Left ventricle myocardium inferior (tissue), 1 donor: ENCODE results near the gene PMM2. TPM values are rescaled to one million over a fixed set of nuclear protein-coding genes. Genes with fewer than 3 reads are reported as not detected.

Experiments used
- DNase-seq: peaks from one replicate; pipeline ENCODE4 v3.0.0-alpha.2; 2020
- H3K27ac ChIP-seq: fragments of 200-600 bp; replicated peaks from 2 replicates; pipeline ENCODE4 v1.8.0; 2021
- H3K27me3 ChIP-seq: fragments of 200-600 bp; 2 replicates; pipeline ENCODE4 v1.8.0; 2021; ENCODE audit warnings: low read depth
- H3K36me3 ChIP-seq: fragments of 200-600 bp; 2 replicates; pipeline ENCODE4 v1.8.0; 2021
- H3K4me1 ChIP-seq: fragments of 200-600 bp; 2 replicates; pipeline ENCODE4 v1.8.0; 2021
- H3K4me3 ChIP-seq: fragments of 200-600 bp; 2 replicates; pipeline ENCODE4 v1.8.0; 2021; ENCODE audit warnings: mild to moderate bottlenecking, moderate library complexity
- H3K9me3 ChIP-seq: fragments of 200-600 bp; replicated peaks from 2 replicates; pipeline ENCODE4 v1.8.0; 2021
- intact Hi-C: fragments of 100-400 bp; cut with micrococcal nuclease; formaldehyde crosslinking; loops from one replicate; pipeline ENCODE4 v1.11.0; 2022
- total RNA-seq: library from RNA; stranded (reverse); fragmentation: NEBNext Ultra II Directional; extraction: Animal tissue kit (Norgen Biotek cat#: 25700); gene quantifications from one replicate; pipeline ENCODE4 v1.2.1, GENCODE V29; 2021
- TF ChIP-seq, protein P1 (sequence below): fragments of 200-600 bp; IDR thresholded peaks from 2 replicates; pipeline ENCODE4 v1.8.0; 2021; ENCODE audit warnings: antibody characterized with exemption, mild to moderate bottlenecking, borderline replicate concordance
- donor health status: DM: no; HTN: yes; CAD: no; lungs with severe emphysema.

Gene PMM2
- total RNA-seq, 1 donor from 2014 or later: 13.7 TPM

DNA sequence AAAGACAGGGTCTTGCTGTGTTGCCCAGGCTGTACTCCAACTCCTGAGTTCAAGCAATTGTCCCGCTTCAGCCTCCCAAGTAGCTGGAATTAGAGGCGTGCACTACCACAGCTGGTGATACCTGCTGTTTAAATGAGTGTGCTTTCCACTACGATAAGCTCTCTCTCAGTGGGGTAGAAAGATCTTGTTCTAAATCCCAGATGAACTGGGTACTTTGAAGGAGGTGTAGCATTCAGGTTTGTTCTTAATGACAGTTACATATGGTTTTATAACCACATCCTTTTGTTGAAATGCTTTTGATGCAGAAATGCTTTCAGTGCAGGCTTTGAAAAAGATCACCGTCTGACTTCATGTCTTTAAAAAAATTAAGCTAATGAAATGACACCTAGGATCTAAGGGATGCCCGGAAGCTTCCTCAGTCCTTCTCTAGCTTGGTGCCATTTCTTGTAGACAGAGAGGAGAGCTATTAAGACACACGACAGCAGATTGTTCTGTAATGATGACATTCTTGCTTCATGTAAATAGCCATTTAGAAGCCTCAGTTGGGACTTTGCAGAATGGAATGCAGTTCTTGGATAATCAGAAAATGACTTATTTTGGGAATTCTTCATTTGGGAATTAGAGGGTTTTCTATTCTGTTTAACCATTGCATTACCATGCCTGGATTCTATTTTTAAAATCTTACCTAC, 19.5 kb downstream of the PMM2 start:
- peaks cover 78% of the 10 kb centered on the region for H3K36me3 ChIP-seq
- DNase-seq: no peak
- H3K9me3 ChIP-seq: no peaks in the 10 kb centered on the region
- H3K4me1 ChIP-seq: peaks cover 16% of the 10 kb centered on the region
- no peak overlapping the region for H3K4me3 ChIP-seq
- H3K27me3 ChIP-seq: no peaks in the 10 kb centered on the region
- H3K27ac ChIP-seq: no peak overlapping the region
- intact Hi-C loops: no loop called here
- TF ChIP-seq, protein P1, sequence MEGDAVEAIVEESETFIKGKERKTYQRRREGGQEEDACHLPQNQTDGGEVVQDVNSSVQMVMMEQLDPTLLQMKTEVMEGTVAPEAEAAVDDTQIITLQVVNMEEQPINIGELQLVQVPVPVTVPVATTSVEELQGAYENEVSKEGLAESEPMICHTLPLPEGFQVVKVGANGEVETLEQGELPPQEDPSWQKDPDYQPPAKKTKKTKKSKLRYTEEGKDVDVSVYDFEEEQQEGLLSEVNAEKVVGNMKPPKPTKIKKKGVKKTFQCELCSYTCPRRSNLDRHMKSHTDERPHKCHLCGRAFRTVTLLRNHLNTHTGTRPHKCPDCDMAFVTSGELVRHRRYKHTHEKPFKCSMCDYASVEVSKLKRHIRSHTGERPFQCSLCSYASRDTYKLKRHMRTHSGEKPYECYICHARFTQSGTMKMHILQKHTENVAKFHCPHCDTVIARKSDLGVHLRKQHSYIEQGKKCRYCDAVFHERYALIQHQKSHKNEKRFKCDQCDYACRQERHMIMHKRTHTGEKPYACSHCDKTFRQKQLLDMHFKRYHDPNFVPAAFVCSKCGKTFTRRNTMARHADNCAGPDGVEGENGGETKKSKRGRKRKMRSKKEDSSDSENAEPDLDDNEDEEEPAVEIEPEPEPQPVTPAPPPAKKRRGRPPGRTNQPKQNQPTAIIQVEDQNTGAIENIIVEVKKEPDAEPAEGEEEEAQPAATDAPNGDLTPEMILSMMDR: no peak

DNA sequence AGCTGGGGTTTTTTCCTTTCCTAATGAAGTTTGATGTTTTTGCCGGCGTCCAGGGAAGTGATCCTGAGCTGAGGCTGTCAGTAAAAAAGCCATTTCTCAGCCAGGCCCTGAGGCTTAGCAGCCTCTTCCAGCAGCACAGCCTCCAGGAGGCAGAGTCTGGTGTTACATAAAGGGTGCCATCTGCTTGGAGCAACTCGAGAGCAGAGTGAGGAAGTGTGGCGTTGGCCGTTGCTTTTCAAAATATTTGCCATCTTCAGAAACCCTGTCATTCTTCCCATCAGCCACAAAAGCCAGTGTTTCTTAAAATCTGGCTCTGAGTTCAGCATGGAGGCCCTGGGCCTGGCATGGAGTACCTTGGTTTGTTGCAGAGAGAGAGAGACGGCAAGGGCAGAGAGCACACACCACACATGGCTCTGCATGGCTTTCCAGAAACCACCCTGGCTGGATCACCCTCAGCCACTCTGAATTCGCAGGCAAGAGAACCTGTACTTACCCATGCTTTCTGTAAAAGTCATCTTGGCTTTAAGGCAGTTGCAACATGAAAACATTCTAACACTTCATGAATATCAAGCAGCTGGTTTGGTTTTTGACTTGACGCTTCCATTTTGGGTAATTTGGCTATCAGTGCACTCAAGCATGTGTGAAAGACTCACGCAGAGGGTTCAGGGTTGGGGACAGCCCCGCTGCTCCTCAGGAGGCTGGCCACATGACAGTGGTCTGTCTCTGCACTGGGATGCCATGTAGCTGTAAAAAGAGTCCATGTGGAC, 21.0 kb downstream of the PMM2 start:
- Histone ChIP-seq H3K9me3 (no peaks in the 10 kb centered on the region), H3K4me1 (peaks cover 16% of the 10 kb centered on the region), H3K27me3 (no peaks in the 10 kb centered on the region), H3K27ac (no peak overlapping the region), H3K4me3 (no peak overlapping the region), H3K36me3 (peaks cover 62% of the 10 kb centered on the region)
- TF ChIP-seq, protein P1: no peak
- intact Hi-C loops: no loop called here
- DNase-seq: no peak

DNA sequence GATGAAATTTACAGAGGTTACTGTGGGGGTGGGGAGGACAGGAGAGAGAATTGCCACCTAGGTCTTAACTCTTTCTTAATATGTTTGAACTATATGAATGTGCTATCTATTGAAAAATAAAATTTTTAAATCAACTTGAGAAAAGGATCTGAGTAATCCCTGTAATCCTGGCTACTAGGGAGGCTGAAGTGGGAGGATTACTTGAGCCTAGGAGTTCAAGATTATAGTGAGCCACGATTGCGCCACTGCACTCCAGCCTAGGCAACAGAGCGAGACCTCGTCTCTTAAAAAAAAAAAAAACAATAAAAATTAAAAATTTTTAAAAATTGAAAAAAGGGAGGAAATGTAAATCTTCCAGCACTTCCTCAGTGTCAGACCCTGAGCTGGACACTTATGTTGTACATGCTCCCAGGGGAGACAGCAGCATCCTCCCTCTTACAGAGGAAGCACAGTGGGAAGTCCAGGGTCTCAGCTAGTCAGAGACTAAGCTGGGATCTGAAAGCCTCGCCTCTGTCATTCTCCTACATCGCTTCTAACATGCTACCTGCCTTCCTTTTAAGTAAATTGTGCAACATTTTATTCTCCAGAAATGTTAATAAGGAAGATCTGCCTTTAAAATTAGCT, 21.9 kb downstream of the PMM2 start:
- intact Hi-C loops: no loop called here
- TF ChIP-seq, protein P1: no peak
- peaks cover 54% of the 10 kb centered on the region for H3K36me3 ChIP-seq
- no peak overlapping the region for H3K27ac ChIP-seq
- H3K4me3 ChIP-seq: no peak overlapping the region
- no peak for DNase-seq
- H3K4me1 ChIP-seq: peaks cover 16% of the 10 kb centered on the region
- no peaks in the 10 kb centered on the region for H3K27me3 ChIP-seq
- no peaks in the 10 kb centered on the region for H3K9me3 ChIP-seq

DNA sequence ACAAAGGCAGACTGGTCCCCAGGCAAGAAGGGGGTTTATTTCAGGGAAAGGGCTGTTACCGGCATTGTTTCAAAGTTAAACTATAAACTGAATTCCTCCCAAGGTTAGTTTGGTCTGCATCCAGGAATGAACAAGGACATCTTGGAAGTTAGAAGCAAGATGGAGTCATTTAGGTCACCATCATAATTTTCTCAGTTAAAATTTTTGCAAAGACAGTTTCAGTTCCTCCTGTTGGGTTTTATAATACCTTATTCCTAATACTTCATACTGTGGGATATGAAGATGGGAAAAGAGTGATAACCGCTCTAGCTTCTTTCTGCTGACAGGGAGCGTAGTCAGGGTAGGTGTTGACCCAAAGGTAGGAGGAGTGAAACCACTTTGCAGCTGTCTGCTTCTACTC, 24.8 kb downstream of the PMM2 start:
- peaks cover 16% of the 10 kb centered on the region for H3K4me1 ChIP-seq
- H3K27ac ChIP-seq: no peak overlapping the region
- H3K36me3 ChIP-seq: peaks cover 29% of the 10 kb centered on the region
- TF ChIP-seq, protein P1: no peak
- no peaks in the 10 kb centered on the region for H3K27me3 ChIP-seq
- H3K4me3 ChIP-seq: no peak overlapping the region
- intact Hi-C loops: no loop called here
- DNase-seq: no peak
- H3K9me3 ChIP-seq: no peaks in the 10 kb centered on the region

DNA sequence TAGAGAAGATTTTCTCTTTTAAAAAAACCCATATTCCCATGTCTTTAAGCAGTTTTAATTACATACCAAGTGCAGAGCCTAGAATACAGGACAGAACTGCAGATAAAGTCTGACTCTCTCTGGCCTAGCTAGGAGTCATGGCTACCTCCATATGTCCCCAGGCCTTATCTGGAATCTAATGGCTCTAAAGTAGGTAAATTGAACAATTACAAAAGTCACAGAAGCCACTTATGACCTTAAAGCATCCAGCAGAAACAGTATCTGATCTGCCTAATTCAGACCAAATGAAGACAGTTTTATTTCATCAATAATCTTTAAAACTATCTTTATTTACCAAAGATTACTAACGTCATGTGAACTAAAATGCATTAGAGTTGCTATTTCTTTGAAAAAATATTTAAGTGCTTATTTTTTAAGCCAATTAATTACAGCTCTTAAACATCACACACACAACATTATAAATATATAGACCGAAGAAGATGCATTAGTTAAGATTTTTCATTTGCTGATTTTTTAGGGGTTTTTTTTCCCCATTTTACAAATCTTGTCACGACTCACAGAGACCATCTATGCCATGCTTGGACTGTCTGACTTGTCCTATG, 28.7 kb downstream of the PMM2 start:
- no peak overlapping the region for H3K4me3 ChIP-seq
- H3K9me3 ChIP-seq: no peaks in the 10 kb centered on the region
- no peak overlapping the region for H3K27ac ChIP-seq
- peaks cover 24% of the 10 kb centered on the region for H3K36me3 ChIP-seq
- TF ChIP-seq, protein P1: no peak
- no peaks in the 10 kb centered on the region for H3K27me3 ChIP-seq
- intact Hi-C loops: loop anchor here (5.0 kb wide), 1 partner anchor 126 kb away; no protein-coding TSS in a partner anchor
- no peaks in the 10 kb centered on the region for H3K4me1 ChIP-seq
- DNase-seq: no peak
